Tibial artery (tissue), 4 donors: ENCODE data around the gene MESD.

Experiments used
- DNase-seq, 2 donors: peaks; one replicate each; pipeline ENCODE4 v3.0.0-alpha.2; 2019
- H3K27ac ChIP-seq, 2 donors: fragments of 200-600 bp; sonication (generic) in 1 of 2; 1 replicate in 1 of 2; 2 replicates in 1 of 2; pipeline ENCODE4 v1.5.1; 2018 to 2019; ENCODE audit warnings: mild to moderate bottlenecking in 1 of 2
- H3K27me3 ChIP-seq, 2 donors: fragments of 200-600 bp; sonication (generic) in 1 of 2; one replicate each; pipeline versions ENCODE4 v1.5.1 to v1.6.0; 2016 to 2019
- H3K36me3 ChIP-seq, 3 donors: fragments of 200-600 bp; sonication (generic) in 2 of 3; one replicate each; pipeline ENCODE4 v1.5.1; 2016 to 2019; ENCODE audit warnings: mild to moderate bottlenecking in 2 of 3
- H3K4me1 ChIP-seq, 4 donors: fragments of 200-600 bp; sonication (generic) in 2 of 4; 1 replicate in 3 of 4; 2 replicates in 1 of 4; pipeline ENCODE4 v1.5.1; 2016 to 2019
- H3K4me3 ChIP-seq, 2 donors: fragments of 200-600 bp; sonication (generic) in 1 of 2; 1 replicate in 1 of 2; 2 replicates in 1 of 2; pipeline ENCODE4 v1.5.1; 2018 to 2019; ENCODE audit warnings: mild to moderate bottlenecking in 2 of 2
- H3K9me3 ChIP-seq, 3 donors: fragments of 200-600 bp; sonication (generic) in 1 of 3; one replicate each; pipeline ENCODE4 v1.5.1; 2016 to 2019
- intact Hi-C: fragments of 100-400 bp; cut with DNase I; formaldehyde crosslinking; loops from one replicate; pipeline ENCODE4 v1.15.0; 2023; ENCODE audit warnings: low total_unique reads
- TF ChIP-seq, protein P1 (sequence below), 2 experiments: fragments of 200-600 bp in 1 of 2; fragments of 450-650 bp in 1 of 2; IDR thresholded peaks; one replicate each; pipeline ENCODE4 v1.5.1; 2017 to 2019; ENCODE audit warnings: antibody characterized with exemption in 2 of 2, mild to moderate bottlenecking in 1 of 2, moderate library complexity in 1 of 2

Gene MESD

GRCh38 chr15:80936288-80937078 is 53.1 kb downstream of the MESD start:
- Histone ChIP-seq H3K4me1 (peaks cover 0 to 19% (median 4%) of the 10 kb centered on the region in 4 donors), H3K27me3 (no peaks in the 10 kb centered on the region), H3K27ac (no peak overlapping the region), H3K36me3 (peaks cover 15 to 28% (median 16%) of the 10 kb centered on the region in 3 donors), H3K4me3 (no peak overlapping the region), H3K9me3 (no peaks in the 10 kb centered on the region)
- no peak for DNase-seq
- TF ChIP-seq, protein P1, sequence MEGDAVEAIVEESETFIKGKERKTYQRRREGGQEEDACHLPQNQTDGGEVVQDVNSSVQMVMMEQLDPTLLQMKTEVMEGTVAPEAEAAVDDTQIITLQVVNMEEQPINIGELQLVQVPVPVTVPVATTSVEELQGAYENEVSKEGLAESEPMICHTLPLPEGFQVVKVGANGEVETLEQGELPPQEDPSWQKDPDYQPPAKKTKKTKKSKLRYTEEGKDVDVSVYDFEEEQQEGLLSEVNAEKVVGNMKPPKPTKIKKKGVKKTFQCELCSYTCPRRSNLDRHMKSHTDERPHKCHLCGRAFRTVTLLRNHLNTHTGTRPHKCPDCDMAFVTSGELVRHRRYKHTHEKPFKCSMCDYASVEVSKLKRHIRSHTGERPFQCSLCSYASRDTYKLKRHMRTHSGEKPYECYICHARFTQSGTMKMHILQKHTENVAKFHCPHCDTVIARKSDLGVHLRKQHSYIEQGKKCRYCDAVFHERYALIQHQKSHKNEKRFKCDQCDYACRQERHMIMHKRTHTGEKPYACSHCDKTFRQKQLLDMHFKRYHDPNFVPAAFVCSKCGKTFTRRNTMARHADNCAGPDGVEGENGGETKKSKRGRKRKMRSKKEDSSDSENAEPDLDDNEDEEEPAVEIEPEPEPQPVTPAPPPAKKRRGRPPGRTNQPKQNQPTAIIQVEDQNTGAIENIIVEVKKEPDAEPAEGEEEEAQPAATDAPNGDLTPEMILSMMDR (IDR thresholded peaks at IDR 0.05): no peak
- intact Hi-C loops: no loop called here

GRCh38 chr15:80934761-80935221 is 54.8 kb downstream of the MESD start:
- H3K36me3 ChIP-seq: peaks cover 6 to 19% (median 7%) of the 10 kb centered on the region in 3 donors
- H3K27me3 ChIP-seq: no peaks in the 10 kb centered on the region
- intact Hi-C loops: no loop called here
- no peak overlapping the region for H3K4me3 ChIP-seq
- H3K27ac ChIP-seq: peak overlapping the region in 1 of 2 donors; percentile 19
- no peaks in the 10 kb centered on the region for H3K9me3 ChIP-seq
- peaks cover 0 to 21% (median 4%) of the 10 kb centered on the region in 4 donors for H3K4me1 ChIP-seq
- DNase-seq: no peak
- TF ChIP-seq, protein P1 (IDR thresholded peaks at IDR 0.05): no peak

DNA sequence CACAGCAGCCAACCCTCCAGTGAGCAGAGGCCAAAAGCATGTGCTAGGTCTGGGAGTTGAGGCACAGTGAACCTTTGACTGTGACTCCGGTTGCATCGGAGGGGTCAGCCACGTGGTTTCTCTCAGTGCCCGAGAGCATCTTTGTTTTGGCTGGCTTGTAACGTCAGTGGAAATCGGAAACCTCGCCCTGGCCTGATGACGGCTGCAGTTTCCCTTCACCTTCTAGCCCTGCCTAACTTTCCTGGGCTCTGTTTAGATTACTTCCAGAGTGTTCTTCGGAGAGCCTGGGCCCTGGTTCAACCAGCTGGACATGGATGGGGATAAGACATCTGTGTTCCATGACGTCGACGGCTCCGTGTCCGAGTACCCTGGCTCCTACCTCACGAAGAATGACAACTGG is 56.6 kb downstream of the MESD start:
- TF ChIP-seq, protein P1 (IDR thresholded peaks at IDR 0.05): no peak
- H3K27ac ChIP-seq: peak overlapping the region; percentile 45 to 48
- peak; percentile 29 to 81 for DNase-seq
- no peaks in the 10 kb centered on the region for H3K9me3 ChIP-seq
- no peaks in the 10 kb centered on the region for H3K27me3 ChIP-seq
- H3K36me3 ChIP-seq: peaks cover 5 to 19% (median 7%) of the 10 kb centered on the region in 3 donors
- H3K4me3 ChIP-seq: no peak overlapping the region
- intact Hi-C loops: no loop called here
- H3K4me1 ChIP-seq: peaks cover 0 to 21% (median 4%) of the 10 kb centered on the region in 4 donors

GRCh38 chr15:80932513-80932815 is 57.2 kb downstream of the MESD start:
- DNase-seq: no peak
- no peaks in the 10 kb centered on the region for H3K9me3 ChIP-seq
- no peaks in the 10 kb centered on the region for H3K27me3 ChIP-seq
- H3K4me1 ChIP-seq: peaks cover 0 to 21% (median 4%) of the 10 kb centered on the region in 4 donors
- no peak overlapping the region for H3K4me3 ChIP-seq
- H3K36me3 ChIP-seq: peaks cover 2 to 19% (median 2%) of the 10 kb centered on the region in 3 donors
- intact Hi-C loops: no loop called here
- peak overlapping the region; percentile 23 to 48 for H3K27ac ChIP-seq
- TF ChIP-seq, protein P1 (IDR thresholded peaks at IDR 0.05): no peak

- Histone ChIP-seq H3K4me3 (no peak overlapping the region), H3K36me3 (peaks cover 0 to 14% (median 0%) of the 10 kb centered on the region in 3 donors), H3K4me1 (peaks cover 0 to 21% (median 4%) of the 10 kb centered on the region in 4 donors), H3K9me3 (no peaks in the 10 kb centered on the region), H3K27me3 (no peaks in the 10 kb centered on the region), H3K27ac (peak overlapping the region; percentile 23 to 48)
- TF ChIP-seq, protein P1 (IDR thresholded peaks at IDR 0.05): no peak
- intact Hi-C loops: no loop called here
- peak; percentile 66 to 89 for DNase-seq
Measured at GRCh38 chr15:80931721-80932512, 57.7 kb downstream of the MESD start.
